Naive B cell (primary cell): ENCODE measurements around the gene CNTN1. TPM values are rescaled to one million over a fixed set of nuclear protein-coding genes. Genes with fewer than 3 reads are reported as not detected.
A peak's percentile ranks its signal among the peaks of the same experiment; 100 is the strongest.
"Not testable (repeated sequence)": the region's sequence is repeated elsewhere in the genome, so short reads cannot be mapped to it uniquely, and the experiment has no call there.

ENCODE experiments used
- ATAC-seq, 2 donors: fragments of 150-1000 bp; cut with Tn5 transposase; 2 replicates each; pipeline ENCODE4 v1.10.0; 2021; ENCODE audit warnings: low read depth in 2 of 2, mild to moderate bottlenecking in 2 of 2, moderate library complexity in 2 of 2
- DNase-seq: peaks from one replicate; pipeline ENCODE4 v3.0.0; 2022
- H3K27ac Mint-ChIP-seq, 6 donors: one replicate each; pipeline ENCODE4 v1.8.0; 2020 to 2022; ENCODE audit warnings: mild to moderate bottlenecking in 6 of 6, mixed read lengths in 6 of 6, moderate library complexity in 5 of 6, inconsistent platforms in 2 of 6
- H3K27me3 Mint-ChIP-seq, 3 donors: one replicate each; pipeline ENCODE4 v1.8.0; 2021 to 2022; ENCODE audit warnings: mixed read lengths in 3 of 3, mild to moderate bottlenecking in 1 of 3
- H3K36me3 Mint-ChIP-seq, 2 donors: one replicate each; pipeline ENCODE4 v1.8.0; 2020 to 2022; ENCODE audit warnings: mixed read lengths in 2 of 2, inconsistent platforms in 1 of 2, mild to moderate bottlenecking in 1 of 2
- H3K4me1 Mint-ChIP-seq, 3 donors: one replicate each; pipeline ENCODE4 v1.8.0; 2020 to 2022; ENCODE audit warnings: mixed read lengths in 3 of 3, inconsistent platforms in 1 of 3, mild to moderate bottlenecking in 1 of 3, moderate library complexity in 1 of 3
- H3K4me3 Mint-ChIP-seq, 8 donors: one replicate each; pipeline ENCODE4 v1.8.0; 2020 to 2022; ENCODE audit warnings: mild to moderate bottlenecking in 8 of 8, mixed read lengths in 8 of 8, moderate library complexity in 8 of 8, inconsistent platforms in 2 of 8
- H3K9me3 Mint-ChIP-seq, 7 donors: one replicate each; pipeline ENCODE4 v1.8.0; 2020 to 2022; ENCODE audit warnings: mixed read lengths in 7 of 7, mild to moderate bottlenecking in 5 of 7, inconsistent platforms in 2 of 7, moderate library complexity in 1 of 7
- polyA plus RNA-seq, 6 donors: library from polyadenylated mRNA; unstranded; fragments of 300-500 nt; fragmentation: Illumina TruSeq; gene quantifications; one replicate each; pipeline ENCODE4 v1.2.3, GENCODE V29; 2021; ENCODE audit warnings: low read depth in 6 of 6

CNTN1 gene
- polyA plus RNA-seq, 6 donors from 2014 or later = not detected

GRCh38 chr12:40718878-40719372 lies 26.7 kb downstream of the CNTN1 start:
- Mint-ChIP-seq H3K27ac (no peak overlapping the region), H3K36me3 (no peaks in the 10 kb centered on the region), H3K9me3 (peaks cover 0 to 4% (median 0%) of the 10 kb centered on the region in 7 donors), H3K4me3 (no peak overlapping the region), H3K27me3 (no peaks in the 10 kb centered on the region), H3K4me1 (no peaks in the 10 kb centered on the region)
- no peak for DNase-seq
- ATAC-seq = no peak

- H3K4me3 Mint-ChIP-seq = no peak overlapping the region
- no peak for DNase-seq
- H3K27ac Mint-ChIP-seq = no peak overlapping the region
- no peak for ATAC-seq
- peaks cover 0 to 3% (median 0%) of the 10 kb centered on the region in 7 donors for H3K9me3 Mint-ChIP-seq
- H3K4me1 Mint-ChIP-seq = no peaks in the 10 kb centered on the region
- no peaks in the 10 kb centered on the region for H3K27me3 Mint-ChIP-seq
- H3K36me3 Mint-ChIP-seq = no peaks in the 10 kb centered on the region
Observed at GRCh38 chr12:40723001-40723400, 30.8 kb downstream of the CNTN1 start.

- H3K4me1 Mint-ChIP-seq = no peaks in the 10 kb centered on the region
- H3K9me3 Mint-ChIP-seq = peaks cover 0 to 3% (median 0%) of the 10 kb centered on the region in 7 donors
- no peak overlapping the region for H3K27ac Mint-ChIP-seq
- H3K4me3 Mint-ChIP-seq = no peak overlapping the region
- H3K36me3 Mint-ChIP-seq = no peaks in the 10 kb centered on the region
- H3K27me3 Mint-ChIP-seq = no peaks in the 10 kb centered on the region
- ATAC-seq (no peak), DNase-seq (no peak)
Observed at GRCh38 chr12:40726366-40726765, 34.1 kb downstream of the CNTN1 start.

- ATAC-seq (no peak), DNase-seq (no peak)
- Mint-ChIP-seq H3K27me3 (no peaks in the 10 kb centered on the region), H3K9me3 (peaks cover 0 to 3% (median 0%) of the 10 kb centered on the region in 7 donors), H3K27ac (no peak overlapping the region), H3K4me3 (no peak overlapping the region), H3K36me3 (no peaks in the 10 kb centered on the region), H3K4me1 (no peaks in the 10 kb centered on the region)
Observed at GRCh38 chr12:40727774-40728483, 35.7 kb downstream of the CNTN1 start.

- H3K27me3 Mint-ChIP-seq = no peaks in the 10 kb centered on the region
- H3K9me3 Mint-ChIP-seq = peaks cover 0 to 3% (median 0%) of the 10 kb centered on the region in 7 donors
- H3K4me3 Mint-ChIP-seq = no peak overlapping the region
- ATAC-seq (no peak), DNase-seq (no peak)
- peak overlapping the region in 1 of 6 donors; percentile 55 for H3K27ac Mint-ChIP-seq
- no peaks in the 10 kb centered on the region for H3K36me3 Mint-ChIP-seq
- no peaks in the 10 kb centered on the region for H3K4me1 Mint-ChIP-seq
Observed at GRCh38 chr12:40730281-40730680, 38.0 kb downstream of the CNTN1 start.

- no peaks in the 10 kb centered on the region for H3K9me3 Mint-ChIP-seq
- H3K4me1 Mint-ChIP-seq = no peaks in the 10 kb centered on the region
- DNase-seq (no peak), ATAC-seq (no peak)
- no peaks in the 10 kb centered on the region for H3K36me3 Mint-ChIP-seq
- no peak overlapping the region for H3K27ac Mint-ChIP-seq
- no peaks in the 10 kb centered on the region for H3K27me3 Mint-ChIP-seq
- H3K4me3 Mint-ChIP-seq = no peak overlapping the region
Observed at GRCh38 chr12:40733871-40734270, 41.6 kb downstream of the CNTN1 start.

GRCh38 chr12:40734276-40734675 lies 42.0 kb downstream of the CNTN1 start:
- Mint-ChIP-seq H3K9me3 (no peaks in the 10 kb centered on the region), H3K27ac (no peak overlapping the region), H3K36me3 (no peaks in the 10 kb centered on the region), H3K4me1 (no peaks in the 10 kb centered on the region), H3K27me3 (no peaks in the 10 kb centered on the region), H3K4me3 (no peak overlapping the region)
- DNase-seq (no peak), ATAC-seq (no peak)

- Mint-ChIP-seq H3K9me3 (peaks cover 0 to 2% (median 0%) of the 10 kb centered on the region in 7 donors), H3K36me3 (no peaks in the 10 kb centered on the region), H3K27me3 (no peaks in the 10 kb centered on the region), H3K4me1 (no peaks in the 10 kb centered on the region), H3K27ac (no peak overlapping the region), H3K4me3 (no peak overlapping the region)
- ATAC-seq (no peak), DNase-seq (no peak)
Observed at GRCh38 chr12:40735551-40736230, 43.5 kb downstream of the CNTN1 start.

GRCh38 chr12:40737416-40737815 lies 45.2 kb downstream of the CNTN1 start:
- ATAC-seq, DNase-seq, H3K36me3 Mint-ChIP-seq, H3K27ac Mint-ChIP-seq, H3K4me1 Mint-ChIP-seq, H3K27me3 Mint-ChIP-seq, H3K9me3 Mint-ChIP-seq, H3K4me3 Mint-ChIP-seq: not testable (repeated sequence)

GRCh38 chr12:40738856-40739255 lies 46.6 kb downstream of the CNTN1 start:
- H3K36me3 Mint-ChIP-seq = no peaks in the 10 kb centered on the region
- no peaks in the 10 kb centered on the region for H3K27me3 Mint-ChIP-seq
- DNase-seq (no peak), ATAC-seq (no peak)
- H3K4me1 Mint-ChIP-seq = no peaks in the 10 kb centered on the region
- peaks cover 0 to 7% (median 3%) of the 10 kb centered on the region in 7 donors for H3K9me3 Mint-ChIP-seq
- no peak overlapping the region for H3K27ac Mint-ChIP-seq
- H3K4me3 Mint-ChIP-seq = no peak overlapping the region

GRCh38 chr12:40742041-40742440 lies 49.8 kb downstream of the CNTN1 start:
- H3K36me3 Mint-ChIP-seq = no peaks in the 10 kb centered on the region
- H3K27me3 Mint-ChIP-seq = no peaks in the 10 kb centered on the region
- DNase-seq (no peak), ATAC-seq (no peak)
- no peak overlapping the region for H3K4me3 Mint-ChIP-seq
- H3K27ac Mint-ChIP-seq = no peak overlapping the region
- H3K4me1 Mint-ChIP-seq = no peaks in the 10 kb centered on the region
- peaks cover 0 to 12% (median 5%) of the 10 kb centered on the region in 7 donors for H3K9me3 Mint-ChIP-seq

GRCh38 chr12:40745386-40745785 lies 53.1 kb downstream of the CNTN1 start:
- no peak overlapping the region for H3K4me3 Mint-ChIP-seq
- DNase-seq = no peak
- no peaks in the 10 kb centered on the region for H3K4me1 Mint-ChIP-seq
- no peak overlapping the region for H3K27ac Mint-ChIP-seq
- ATAC-seq = no peak
- no peaks in the 10 kb centered on the region for H3K36me3 Mint-ChIP-seq
- H3K27me3 Mint-ChIP-seq = no peaks in the 10 kb centered on the region
- H3K9me3 Mint-ChIP-seq = peaks cover 0 to 12% (median 5%) of the 10 kb centered on the region in 7 donors

- Mint-ChIP-seq H3K4me3 (no peak overlapping the region), H3K4me1 (no peaks in the 10 kb centered on the region), H3K27ac (no peak overlapping the region), H3K36me3 (no peaks in the 10 kb centered on the region), H3K27me3 (no peaks in the 10 kb centered on the region), H3K9me3 (peaks cover 0 to 5% (median 1%) of the 10 kb centered on the region in 7 donors)
- DNase-seq (no peak), ATAC-seq (no peak)
Observed at GRCh38 chr12:40749863-40750262, 57.6 kb downstream of the CNTN1 start.

GRCh38 chr12:40752011-40752410 lies 59.8 kb downstream of the CNTN1 start:
- ATAC-seq = no peak
- H3K36me3 Mint-ChIP-seq = no peaks in the 10 kb centered on the region
- no peak overlapping the region for H3K27ac Mint-ChIP-seq
- peaks cover 0 to 5% (median 2%) of the 10 kb centered on the region in 7 donors for H3K9me3 Mint-ChIP-seq
- H3K4me3 Mint-ChIP-seq = no peak overlapping the region
- no peaks in the 10 kb centered on the region for H3K27me3 Mint-ChIP-seq
- no peaks in the 10 kb centered on the region for H3K4me1 Mint-ChIP-seq
- DNase-seq = no peak
